ENCODE data around the gene GRB10.

DNA sequence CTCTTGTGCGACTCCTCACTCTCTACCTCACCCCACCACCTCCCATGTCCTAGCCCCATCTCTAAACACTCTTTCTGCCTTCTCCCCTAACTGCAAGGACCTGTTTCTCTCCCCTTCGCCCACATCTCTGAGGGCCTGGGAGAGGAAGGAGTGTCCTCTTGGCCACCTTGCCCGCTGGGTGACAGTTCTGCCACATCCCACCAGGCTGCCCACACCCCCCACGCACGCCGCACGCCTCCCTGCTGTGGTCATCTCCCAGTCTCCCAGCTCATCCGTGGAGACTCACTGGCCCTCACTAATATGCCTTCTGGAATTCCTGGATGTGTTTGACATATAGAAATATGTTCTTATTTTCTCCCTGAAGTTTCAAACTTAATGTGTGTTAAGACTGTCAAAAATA is 48.5 kb downstream of the GRB10 start:
- TF ChIP-seq, protein P1, sequence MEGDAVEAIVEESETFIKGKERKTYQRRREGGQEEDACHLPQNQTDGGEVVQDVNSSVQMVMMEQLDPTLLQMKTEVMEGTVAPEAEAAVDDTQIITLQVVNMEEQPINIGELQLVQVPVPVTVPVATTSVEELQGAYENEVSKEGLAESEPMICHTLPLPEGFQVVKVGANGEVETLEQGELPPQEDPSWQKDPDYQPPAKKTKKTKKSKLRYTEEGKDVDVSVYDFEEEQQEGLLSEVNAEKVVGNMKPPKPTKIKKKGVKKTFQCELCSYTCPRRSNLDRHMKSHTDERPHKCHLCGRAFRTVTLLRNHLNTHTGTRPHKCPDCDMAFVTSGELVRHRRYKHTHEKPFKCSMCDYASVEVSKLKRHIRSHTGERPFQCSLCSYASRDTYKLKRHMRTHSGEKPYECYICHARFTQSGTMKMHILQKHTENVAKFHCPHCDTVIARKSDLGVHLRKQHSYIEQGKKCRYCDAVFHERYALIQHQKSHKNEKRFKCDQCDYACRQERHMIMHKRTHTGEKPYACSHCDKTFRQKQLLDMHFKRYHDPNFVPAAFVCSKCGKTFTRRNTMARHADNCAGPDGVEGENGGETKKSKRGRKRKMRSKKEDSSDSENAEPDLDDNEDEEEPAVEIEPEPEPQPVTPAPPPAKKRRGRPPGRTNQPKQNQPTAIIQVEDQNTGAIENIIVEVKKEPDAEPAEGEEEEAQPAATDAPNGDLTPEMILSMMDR (IDR thresholded peaks at IDR 0.05): no peak
- TF ChIP-seq POLR2A (IDR thresholded peaks at IDR 0.05; ENCODE audit: low read depth): no peak
